GM19025 (cell line): ENCODE measurements around the gene GHITM.
"Not testable (repeated sequence)": the region's sequence is repeated elsewhere in the genome, so short reads cannot be mapped to it uniquely, and the experiment has no call there.

Experiments
- ATAC-seq: cut with Tn5 transposase; IDR thresholded peaks from one replicate; pipeline ENCODE4 v1.9.1; 2021; ENCODE audit warnings: mild to moderate bottlenecking, low read depth, moderate library complexity; ENCODE audit not compliant: unreplicated experiment

GHITM gene

GRCh38 chr10:84173501-84173929 lies 34.2 kb downstream of the GHITM start, which contains the start of gene GPR15LG:
Gene GPR15LG, plus strand, starts transcription at chr10:84173801. Its CDS starts 51 bp downstream, at chr10:84173852.
- peak; percentile 46 for ATAC-seq

DNA sequence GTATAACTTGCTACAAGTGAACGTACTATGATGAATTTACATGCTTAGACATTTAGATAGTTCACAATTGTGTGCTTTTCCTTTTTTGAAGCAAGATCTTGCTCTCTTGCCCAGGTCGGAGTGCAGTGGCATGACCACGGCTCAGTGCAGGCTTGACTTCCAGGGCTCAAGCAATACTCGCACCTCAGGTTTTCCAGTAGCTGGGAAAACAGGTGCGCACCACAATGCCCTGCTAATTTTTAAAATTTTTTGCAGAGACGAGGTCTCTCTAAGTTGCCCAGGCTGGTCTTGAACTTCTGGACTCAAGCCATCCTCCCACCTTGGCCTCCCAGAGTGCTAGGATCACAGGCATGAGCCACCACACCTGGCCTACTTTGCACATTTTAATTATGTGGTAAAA lies 36.1 kb downstream of the GHITM start:
- ATAC-seq, result no peak

GRCh38 chr10:84176351-84176750 lies 37.0 kb downstream of the GHITM start:
- ATAC-seq, result no peak

DNA sequence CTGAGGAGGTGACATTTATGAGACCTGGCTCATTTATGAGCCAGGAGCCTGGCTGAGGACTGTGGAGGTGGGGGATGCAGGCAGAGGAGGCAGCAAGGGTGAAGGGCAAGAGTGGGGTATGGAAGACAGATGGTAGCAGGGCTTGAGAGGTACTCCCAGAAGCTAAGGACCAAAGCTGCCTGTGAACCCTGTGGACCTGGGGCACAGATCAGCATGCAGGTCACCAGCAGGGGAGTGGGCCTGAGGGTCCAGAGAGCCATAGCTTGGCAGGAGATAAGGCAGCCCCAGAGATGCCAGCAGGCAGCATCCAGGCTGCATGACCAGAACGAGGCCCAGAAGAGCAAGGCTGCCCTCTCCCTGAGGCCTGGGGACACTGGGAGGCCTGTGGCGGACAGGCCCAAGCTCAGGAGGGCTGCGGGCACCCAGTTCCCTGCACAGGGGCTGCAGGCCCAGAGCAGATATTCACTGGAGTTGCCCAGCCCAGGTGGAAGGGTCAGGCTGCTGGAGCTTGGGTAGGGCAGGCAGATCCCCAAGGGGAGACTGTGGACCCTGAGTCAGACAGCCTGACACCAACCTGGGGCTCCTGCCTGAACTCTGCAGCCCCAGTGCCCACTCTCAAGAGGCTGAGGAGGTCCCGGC lies 37.6 kb downstream of the GHITM start:
- no peak for ATAC-seq

GRCh38 chr10:84177541-84178141 lies 38.3 kb downstream of the GHITM start:
- ATAC-seq, result no peak

- ATAC-seq, result no peak
These were observed 38.9 kb downstream of the GHITM start for GRCh38 chr10:84178160-84178609.

DNA sequence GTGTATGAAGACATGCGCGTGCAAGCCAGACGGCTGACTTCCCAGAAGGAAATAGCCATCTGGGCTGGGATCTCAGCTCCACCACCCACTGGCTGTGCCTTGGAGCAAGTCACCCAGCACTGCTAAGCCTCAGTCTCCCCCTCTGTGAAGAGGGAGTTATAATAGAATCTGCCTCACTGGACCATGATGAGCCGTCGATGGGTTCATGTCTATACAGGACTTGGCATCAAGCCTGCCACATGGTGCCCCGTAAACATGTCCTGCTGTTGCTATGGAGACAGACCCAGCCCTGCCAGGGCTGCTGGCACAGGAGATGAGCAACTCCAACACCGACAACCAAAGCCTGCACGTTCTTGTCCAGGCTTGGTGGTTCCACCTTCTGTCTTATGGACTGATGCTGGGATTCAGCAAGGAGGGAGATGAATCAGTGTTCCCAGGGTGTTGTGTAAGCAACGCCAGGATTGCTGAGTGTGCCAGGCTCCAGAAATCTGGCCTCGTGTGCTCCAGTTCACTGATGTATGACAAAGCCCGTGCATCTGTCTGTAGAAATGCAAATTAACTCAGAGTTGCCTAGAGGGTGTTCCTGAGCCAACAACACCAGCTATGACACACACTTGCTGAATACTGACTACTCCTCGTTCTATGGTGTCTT lies 39.9 kb downstream of the GHITM start:
- peak; percentile 82 for ATAC-seq

- not testable (repeated sequence) for ATAC-seq
These were observed 41.1 kb downstream of the GHITM start for GRCh38 chr10:84180386-84180785.

- ATAC-seq, result no peak
These were observed 42.3 kb downstream of the GHITM start for GRCh38 chr10:84181631-84182030.

DNA sequence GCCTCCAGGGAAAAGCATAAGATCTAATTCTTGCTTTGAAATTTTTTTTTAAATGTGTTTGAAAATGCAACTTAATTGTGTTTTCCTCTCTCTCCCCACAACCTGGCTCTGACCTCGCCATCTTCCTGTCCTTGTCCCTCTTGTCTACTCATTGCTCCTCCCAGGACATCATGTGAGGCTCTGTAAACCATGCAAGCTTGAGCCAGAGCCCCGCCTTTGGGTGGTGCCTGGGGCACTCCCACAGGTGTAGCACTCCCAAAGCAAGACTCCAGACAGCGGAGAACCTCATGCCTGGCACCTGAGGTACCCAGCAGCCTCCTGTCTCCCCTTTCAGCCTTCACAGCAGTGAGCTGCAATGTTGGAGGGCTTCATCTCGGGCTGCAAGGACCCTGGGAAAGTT lies 45.2 kb downstream of the GHITM start:
- ATAC-seq, result no peak

DNA sequence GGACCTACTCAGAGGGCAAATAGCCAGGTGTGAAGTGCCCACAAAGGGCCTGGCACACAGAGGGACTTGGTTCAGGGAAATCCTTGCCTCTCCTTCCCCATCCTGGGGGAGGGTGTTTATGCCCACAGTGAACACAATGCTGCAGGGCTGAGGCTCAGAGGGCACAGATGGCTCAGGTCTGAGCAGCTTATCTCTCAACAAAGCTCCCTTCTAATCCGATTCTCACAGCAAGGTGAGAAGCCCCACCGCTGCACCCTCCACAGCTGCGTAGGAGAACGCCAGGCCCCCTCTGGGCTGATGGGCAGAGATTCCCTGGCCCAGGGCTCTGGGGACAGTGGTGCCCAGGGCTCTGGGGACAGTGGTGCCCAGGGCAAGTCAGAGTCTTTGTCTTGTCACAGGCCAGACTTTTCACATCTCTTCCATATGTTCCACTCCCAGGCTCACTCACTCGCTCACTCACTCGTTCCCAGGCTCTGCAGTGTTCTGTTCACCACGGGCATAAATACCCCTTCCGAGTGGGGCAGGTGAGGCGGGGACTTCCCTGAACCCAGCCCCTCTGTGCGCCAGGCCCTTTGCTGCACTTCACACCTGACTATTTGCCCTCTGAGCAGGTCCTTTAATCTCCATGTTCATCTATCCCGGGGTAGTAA lies 46.3 kb downstream of the GHITM start:
- no peak for ATAC-seq

- no peak for ATAC-seq
These were observed 49.5 kb downstream of the GHITM start for GRCh38 chr10:84188815-84189214.

DNA sequence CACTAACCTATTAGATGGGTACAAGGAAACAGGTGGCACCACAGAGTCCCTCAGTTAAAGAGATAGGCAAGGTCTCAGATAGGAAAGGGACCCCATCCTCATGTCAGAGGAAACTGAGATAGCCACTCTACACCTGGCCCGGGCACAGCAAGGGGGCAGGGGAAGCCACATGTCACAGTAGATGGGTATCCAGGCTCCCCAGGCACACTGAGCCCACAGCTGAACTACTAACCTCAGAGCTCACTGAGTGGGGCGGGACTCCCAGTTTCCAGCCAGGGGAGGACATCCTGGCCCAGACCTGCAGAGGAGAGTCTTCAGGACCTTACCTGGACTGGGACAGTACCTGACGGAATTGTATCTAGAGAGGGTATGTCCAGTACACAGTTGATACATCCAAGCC lies 51.3 kb downstream of the GHITM start:
- no peak for ATAC-seq

- ATAC-seq, result no peak
These were observed 51.8 kb downstream of the GHITM start for GRCh38 chr10:84191106-84191505.

DNA sequence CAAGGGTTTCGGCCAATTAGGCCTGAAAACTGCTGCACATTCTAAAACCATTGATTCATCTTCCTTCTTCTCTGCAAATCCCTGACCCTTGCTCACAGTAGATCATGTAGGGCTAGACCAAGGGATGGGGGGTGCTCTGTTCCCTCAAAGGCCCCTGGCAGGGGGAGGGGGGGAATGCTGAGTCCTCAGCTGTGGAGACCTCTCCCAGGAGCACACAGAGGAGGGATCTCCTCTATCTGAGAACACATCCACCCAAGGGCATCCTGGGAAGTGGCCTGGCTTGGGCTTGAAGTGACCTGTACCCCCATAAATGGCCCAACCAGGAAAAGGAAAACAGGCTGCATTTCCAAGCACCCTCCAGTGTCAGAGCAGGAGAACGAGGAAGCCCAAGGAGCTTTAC lies 54.0 kb downstream of the GHITM start:
- ATAC-seq, result no peak

DNA sequence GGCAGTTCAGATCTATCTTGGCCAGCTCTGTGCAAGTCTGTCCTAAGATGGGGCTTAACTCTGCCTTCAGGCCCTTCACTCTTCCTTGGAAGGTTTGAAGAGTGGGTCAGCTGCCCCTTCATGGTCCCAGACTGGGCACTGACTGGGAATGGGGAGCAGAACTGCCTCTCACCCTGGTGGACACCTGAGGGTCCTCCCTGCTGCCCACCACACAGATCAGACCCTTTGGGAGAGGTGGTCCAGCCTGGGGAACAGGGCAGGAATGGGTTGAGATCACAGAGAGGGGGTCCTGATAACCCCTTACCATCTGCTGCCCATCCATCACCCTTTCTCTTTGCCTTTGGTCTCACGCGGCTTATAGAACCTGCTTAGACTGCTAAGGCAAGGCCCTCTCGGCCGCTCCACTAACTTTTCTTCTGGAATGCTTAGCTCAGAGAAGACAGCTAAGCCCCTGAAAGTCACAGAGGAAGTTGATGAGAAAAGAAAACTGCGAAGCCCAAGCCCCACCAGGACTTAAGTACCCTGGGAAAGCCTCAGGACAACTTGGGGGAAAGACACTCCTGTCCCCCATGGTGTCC lies 54.6 kb downstream of the GHITM start:
- no peak for ATAC-seq

GRCh38 chr10:84194424-84195043 lies 55.2 kb downstream of the GHITM start, which contains the start of gene CDHR1:
Gene CDHR1, plus strand, starts transcription at chr10:84194537. Its CDS starts 224 bp downstream, at chr10:84194761.
- peak; percentile 75 for ATAC-seq

DNA sequence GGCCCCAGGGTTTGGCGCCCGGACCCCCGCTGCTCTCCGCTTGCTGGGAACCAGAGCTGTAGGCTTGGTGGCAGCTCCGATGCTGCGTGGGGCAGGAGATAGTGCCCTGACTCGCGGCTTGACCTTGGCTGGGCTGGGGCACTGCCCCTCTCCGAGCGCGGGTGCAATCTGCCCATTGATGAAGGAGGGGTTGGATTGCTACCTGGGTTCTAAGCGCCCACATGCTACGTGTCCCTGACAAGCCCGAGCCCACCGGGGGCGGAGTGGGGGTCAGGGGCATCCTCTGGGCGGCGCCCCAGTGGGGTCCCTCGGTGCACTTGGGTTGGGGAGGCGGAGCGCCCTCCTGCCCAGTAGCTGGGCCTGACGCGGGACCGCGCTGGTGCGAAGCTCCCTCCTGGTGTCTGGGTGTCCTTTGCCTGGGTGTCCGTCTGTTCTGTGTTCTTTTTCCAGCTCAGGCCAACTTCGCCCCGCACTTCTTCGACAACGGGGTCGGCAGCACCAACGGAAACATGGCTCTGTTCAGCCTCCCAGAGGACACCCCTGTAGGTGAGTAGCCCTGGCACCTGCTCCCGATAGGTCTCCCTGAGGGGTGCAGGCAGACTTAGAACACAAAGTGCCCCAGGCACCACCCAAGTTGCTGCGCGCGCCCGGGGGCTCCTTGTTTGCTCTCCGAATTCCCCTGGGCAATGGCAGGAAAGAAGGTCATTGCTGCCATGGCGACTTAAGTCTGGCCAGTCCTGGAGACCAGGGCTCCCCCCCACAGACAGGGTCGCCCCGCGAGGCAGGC lies 55.9 kb downstream of the GHITM start:
- no peak for ATAC-seq

DNA sequence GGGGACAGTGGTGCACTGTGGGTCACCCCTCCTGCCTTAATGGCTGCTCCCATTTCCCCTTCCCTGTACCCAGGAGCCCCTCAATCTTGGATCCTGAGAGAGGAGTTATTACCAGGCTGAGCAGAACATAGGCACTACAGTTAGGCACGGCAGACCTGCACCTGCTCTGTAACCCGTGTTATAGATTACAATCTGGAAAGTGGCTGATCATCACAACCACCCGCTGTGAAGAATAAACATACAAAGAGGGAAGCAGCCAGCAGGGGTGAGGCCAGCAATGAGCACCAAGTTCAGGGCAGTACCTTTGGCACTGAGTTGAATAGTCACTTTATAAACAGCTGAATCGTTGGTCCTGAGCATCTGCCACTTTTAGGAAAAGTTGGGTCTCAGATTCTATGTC lies 56.8 kb downstream of the GHITM start:
- ATAC-seq, result no peak

- no peak for ATAC-seq
These were observed 57.6 kb downstream of the GHITM start for GRCh38 chr10:84196941-84197340.
